Suppressor macrophage treated with lipopolysaccharide for 1 hour (primary cell): ENCODE measurements around the gene TMEM169.
"Not testable (repeated sequence)": the region's sequence is repeated elsewhere in the genome, so short reads cannot be mapped to it uniquely, and the experiment has no call there.

Experiments
- DNase-seq, 3 donors: peaks; one replicate each; pipeline ENCODE4 v3.0.0-alpha.2; 2020 to 2022

The TMEM169 gene

GRCh38 chr2:216072473-216072872, 9.2 kb upstream of the TMEM169 start:
- no peak for DNase-seq

- no peak for DNase-seq
Observed at GRCh38 chr2:216073773-216074172, 7.9 kb upstream of the TMEM169 start.

GRCh38 chr2:216074380-216074779, 7.3 kb upstream of the TMEM169 start:
- DNase-seq: no peak

GRCh38 chr2:216074794-216075193, 6.9 kb upstream of the TMEM169 start:
- DNase-seq: no peak

GRCh38 chr2:216075510-216076485, 5.9 kb upstream of the TMEM169 start:
- no peak for DNase-seq

- DNase-seq: no peak
Observed at GRCh38 chr2:216078776-216079175, 2.9 kb upstream of the TMEM169 start.

- not testable (repeated sequence) for DNase-seq
Observed at GRCh38 chr2:216080048-216080447, 1.7 kb upstream of the TMEM169 start.

- no peak for DNase-seq
Observed at GRCh38 chr2:216081012-216081411, 707 bp upstream of the TMEM169 start.

- DNase-seq: no peak
Observed at GRCh38 chr2:216082117-216082711, 495 bp downstream of the TMEM169 start.

GRCh38 chr2:216082805-216083204, 1.1 kb downstream of the TMEM169 start:
- peak; percentile 56 to 67 (median 63) for DNase-seq

- no peak for DNase-seq
Observed at GRCh38 chr2:216083464-216084281, 2.0 kb downstream of the TMEM169 start.

GRCh38 chr2:216084547-216084946, 2.8 kb downstream of the TMEM169 start:
- no peak for DNase-seq

- peak in 1 of 3 donors; percentile 39 for DNase-seq
Observed at GRCh38 chr2:216086207-216086893, 4.6 kb downstream of the TMEM169 start.

GRCh38 chr2:216090369-216090786, 8.7 kb downstream of the TMEM169 start:
- no peak for DNase-seq

- DNase-seq: no peak
Observed at GRCh38 chr2:216092646-216093045, 10.9 kb downstream of the TMEM169 start.

- DNase-seq: no peak
Observed at GRCh38 chr2:216094701-216095100, 13.0 kb downstream of the TMEM169 start.

GRCh38 chr2:216098421-216099334, 17.0 kb downstream of the TMEM169 start:
- DNase-seq: no peak

GRCh38 chr2:216101109-216101508, 19.4 kb downstream of the TMEM169 start:
- no peak for DNase-seq

GRCh38 chr2:216103213-216103612, 21.5 kb downstream of the TMEM169 start:
- DNase-seq: no peak

GRCh38 chr2:216104691-216105090, 23.0 kb downstream of the TMEM169 start:
- DNase-seq: no peak

- no peak for DNase-seq
Observed at GRCh38 chr2:216107320-216107719, 25.6 kb downstream of the TMEM169 start.
